GM21526 (cell line): ENCODE data around the gene ARHGEF12.

Experiments used
- ATAC-seq: cut with Tn5 transposase; IDR thresholded peaks from one replicate; pipeline ENCODE4 v1.9.1; 2021; ENCODE audit warnings: moderate library complexity; ENCODE audit not compliant: unreplicated experiment, low FRiP score

Gene ARHGEF12

DNA sequence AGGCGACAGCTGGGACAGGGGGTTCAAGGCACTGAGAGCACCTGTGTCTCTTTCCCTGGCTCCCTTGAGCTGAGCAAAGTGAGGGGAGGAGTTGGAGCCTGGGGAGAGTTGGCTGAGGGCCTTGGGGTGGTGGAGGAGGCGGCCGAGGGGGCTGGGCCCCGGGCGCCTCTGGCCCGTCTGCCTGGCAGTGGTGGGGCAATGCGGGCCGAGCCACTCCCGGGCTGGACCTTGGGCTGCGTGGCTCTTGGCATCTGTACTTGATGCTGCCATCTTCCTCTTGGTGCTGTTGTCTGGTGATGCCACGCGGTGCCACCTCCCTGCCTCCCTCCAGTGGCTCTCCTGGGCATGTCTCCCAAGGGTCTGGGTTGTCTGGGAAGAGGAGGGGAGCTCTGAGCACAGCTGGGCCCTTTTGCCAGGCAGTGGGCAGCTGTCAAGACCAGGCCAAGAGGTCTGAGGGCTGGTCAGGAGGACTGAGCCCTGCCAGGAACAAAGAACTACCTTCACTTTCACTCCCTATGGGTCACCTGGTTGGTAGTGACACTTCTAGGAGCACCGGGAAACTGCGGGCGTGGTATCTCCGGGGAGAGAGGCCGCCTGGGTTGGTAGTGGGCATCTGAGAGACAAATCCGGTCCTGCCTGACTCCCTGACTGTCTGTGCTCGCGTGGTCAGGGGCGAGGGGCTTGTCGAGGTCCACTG, 176.7 kb downstream of the ARHGEF12 start:
- no peak for ATAC-seq

- ATAC-seq, result no peak
These were observed 177.5 kb downstream of the ARHGEF12 start for GRCh38 chr11:120513436-120514315.

- no peak for ATAC-seq
These were observed 178.4 kb downstream of the ARHGEF12 start for GRCh38 chr11:120514541-120515121.

- no peak for ATAC-seq
These were observed 179.0 kb downstream of the ARHGEF12 start for GRCh38 chr11:120515186-120515723.

DNA sequence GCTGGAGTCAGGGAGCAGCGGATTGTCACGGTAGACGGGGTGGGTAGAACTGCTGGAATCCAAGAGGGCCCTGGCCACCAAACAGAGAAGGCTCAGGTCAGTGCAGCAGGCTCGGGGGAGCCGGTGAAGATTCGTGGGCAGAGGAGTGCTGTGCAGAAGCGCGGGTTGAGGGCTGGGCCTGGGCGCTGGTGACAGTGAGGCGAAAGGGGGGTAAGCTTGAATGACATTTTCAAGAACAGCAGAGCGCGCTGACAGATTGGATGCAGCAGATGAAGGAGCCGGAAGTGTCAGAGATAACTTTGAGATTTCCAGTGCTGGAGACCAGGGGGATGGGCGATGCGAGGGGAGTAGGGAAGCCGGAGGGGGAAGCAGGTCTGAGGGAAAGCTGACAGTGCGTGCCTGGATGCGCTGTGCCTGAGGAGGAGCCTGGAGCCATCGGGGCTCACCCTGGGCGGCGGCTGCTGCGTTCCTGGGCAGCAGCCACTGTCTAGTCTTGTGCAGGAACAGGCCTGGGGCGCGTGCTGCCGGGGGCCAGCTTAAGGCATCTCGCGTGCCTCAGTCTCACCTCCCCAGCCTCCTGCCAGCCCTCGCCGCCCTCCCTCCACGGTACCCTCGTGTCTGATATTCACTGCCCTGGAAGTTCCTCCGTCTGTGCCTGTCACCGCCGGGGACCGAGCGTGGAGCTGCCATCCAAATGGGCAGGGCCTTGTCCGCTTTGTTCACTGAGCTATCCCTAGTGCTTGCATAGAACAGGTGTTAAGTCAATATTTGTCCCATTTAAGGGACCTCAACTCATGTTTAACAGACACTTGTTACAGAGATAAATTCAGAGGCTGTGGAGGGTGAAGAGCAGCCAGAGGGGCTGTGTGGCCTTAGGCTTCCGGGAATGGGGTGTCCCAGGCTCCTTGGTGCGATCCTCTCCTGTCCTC, 180.5 kb downstream of the ARHGEF12 start:
- ATAC-seq, result no peak

- ATAC-seq, result no peak
These were observed 181.2 kb downstream of the ARHGEF12 start for GRCh38 chr11:120517390-120517761.

- no peak for ATAC-seq
These were observed 181.6 kb downstream of the ARHGEF12 start for GRCh38 chr11:120517801-120518291.

GRCh38 chr11:120518356-120518755, 182.1 kb downstream of the ARHGEF12 start:
- ATAC-seq, result no peak

DNA sequence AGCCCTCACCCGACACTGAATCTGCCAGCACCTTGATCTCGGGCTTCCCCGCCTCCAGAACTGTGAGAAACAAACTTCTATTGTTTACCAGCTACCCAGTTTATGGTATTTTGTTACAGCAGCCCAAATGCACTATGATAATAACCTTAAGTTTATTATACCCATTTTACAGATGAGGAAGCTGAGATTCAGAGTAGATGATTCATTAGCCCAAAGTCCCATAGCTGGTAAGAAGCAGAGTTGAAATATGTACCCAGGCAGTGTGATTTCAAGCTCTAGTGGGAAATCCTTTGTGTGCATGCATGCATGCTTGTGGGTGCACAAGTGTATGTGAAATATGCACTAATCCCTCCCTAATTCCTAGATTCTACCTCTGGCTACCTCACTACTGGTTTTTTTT, 183.3 kb downstream of the ARHGEF12 start:
- no peak for ATAC-seq

DNA sequence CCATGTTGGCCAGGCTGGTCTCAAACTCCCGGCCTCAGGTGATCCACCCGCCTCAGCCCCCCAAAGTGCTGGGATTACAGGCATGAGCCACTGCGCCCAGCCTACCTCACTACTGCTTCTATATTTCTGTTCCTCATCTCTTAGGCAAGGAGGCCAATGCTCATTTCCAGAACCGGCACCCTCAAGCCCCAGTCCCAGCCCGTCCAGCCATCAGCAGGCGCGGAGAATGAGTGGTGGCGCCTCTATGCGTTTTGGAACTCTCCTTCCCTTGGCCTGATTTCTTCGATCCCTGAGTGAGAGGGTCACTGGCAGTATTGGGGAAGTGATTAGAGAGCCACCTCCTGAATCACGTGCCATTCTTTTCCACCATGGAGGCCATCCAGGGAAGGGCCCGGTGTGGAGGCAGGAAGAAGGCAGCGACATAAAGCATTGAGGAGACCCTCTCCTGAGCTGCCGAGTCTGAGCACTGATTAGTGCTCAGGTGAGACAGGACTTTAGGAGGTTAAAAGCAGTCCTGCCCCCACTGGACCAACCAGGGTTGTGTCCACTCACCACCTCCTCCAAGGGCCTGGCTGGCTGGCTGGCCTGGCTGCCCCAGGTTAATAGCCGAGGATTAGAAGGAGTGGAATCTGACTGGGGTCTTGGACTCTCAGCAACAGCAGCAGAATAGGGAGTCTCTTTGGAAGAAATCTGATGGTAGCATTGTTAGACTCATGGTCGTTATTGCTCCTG, 184.0 kb downstream of the ARHGEF12 start:
- ATAC-seq, result no peak

DNA sequence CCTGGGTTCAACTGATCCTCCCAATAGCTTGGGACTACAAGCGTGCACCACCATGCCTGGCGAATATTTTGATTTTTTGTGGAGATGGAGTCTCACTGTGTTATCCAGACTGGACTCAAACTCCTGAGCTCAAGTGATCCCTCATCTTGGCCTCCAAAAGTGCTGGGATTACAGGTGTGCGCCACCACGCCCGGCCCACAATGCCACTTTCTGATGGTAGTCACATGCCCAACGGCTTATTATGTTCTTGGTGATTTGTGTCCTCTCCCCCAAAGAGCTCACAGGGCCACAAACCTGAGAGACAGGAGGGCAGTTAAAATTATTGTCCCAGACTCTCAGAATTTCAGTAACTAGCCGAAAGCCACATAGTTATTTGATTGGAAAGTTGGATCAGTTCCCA, 185.0 kb downstream of the ARHGEF12 start:
- ATAC-seq, result no peak

DNA sequence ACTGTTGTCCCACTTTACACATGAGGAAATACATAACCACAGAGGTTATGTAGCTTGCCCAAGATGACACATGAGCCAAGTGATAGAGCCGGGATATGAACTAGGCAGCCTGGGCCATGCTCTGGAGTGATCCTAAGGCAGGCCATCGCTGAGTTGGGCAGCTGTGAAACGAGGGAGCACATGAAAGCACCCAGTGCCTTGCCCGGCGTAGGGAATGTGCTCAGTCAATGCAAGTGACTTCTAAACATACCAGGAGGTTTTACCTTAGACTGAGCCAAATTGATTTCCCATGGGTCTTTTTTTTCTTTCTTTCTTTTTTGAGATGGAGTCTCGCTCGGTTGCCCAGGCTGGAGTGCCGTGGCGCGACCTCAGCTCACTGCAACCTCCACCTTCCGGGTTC, 185.8 kb downstream of the ARHGEF12 start:
- ATAC-seq, result no peak

- ATAC-seq, result no peak
These were observed 186.5 kb downstream of the ARHGEF12 start for GRCh38 chr11:120522736-120523135.

DNA sequence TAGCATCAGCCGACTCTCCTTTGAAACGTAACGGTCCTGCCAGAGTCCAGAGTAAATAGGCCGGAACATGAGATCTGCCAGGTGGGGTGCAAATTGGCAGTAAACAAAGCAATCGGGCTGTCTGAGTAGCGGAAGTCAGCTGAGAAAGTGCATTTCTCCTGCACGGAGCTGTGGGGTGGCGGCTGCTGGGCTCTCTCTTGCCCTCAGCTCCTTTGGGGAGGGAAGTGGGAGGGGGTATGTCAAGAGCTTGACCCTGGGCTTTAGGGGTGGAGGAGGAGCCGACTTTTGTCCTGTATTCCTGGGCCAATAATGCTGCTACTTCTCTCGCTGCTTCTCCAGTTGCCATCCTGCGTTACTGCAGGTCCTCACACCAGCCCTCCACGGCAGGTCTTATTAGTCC, 187.0 kb downstream of the ARHGEF12 start:
- ATAC-seq, result no peak

GRCh38 chr11:120524536-120525085, 188.4 kb downstream of the ARHGEF12 start:
- ATAC-seq, result no peak

- no peak for ATAC-seq
These were observed 189.3 kb downstream of the ARHGEF12 start for GRCh38 chr11:120525261-120526171.

GRCh38 chr11:120526241-120526640, 190.0 kb downstream of the ARHGEF12 start:
- ATAC-seq, result no peak

- no peak for ATAC-seq
These were observed 191.0 kb downstream of the ARHGEF12 start for GRCh38 chr11:120527111-120527761.
